ENCODE data around the gene MLLT10. TPM values are rescaled to one million over a fixed set of nuclear protein-coding genes. Genes with fewer than 3 reads are reported as not detected.
A peak's percentile ranks its signal among the peaks of the same experiment; 100 is the strongest.
"Not testable (repeated sequence)": the region's sequence is repeated elsewhere in the genome, so short reads cannot be mapped to it uniquely, and the experiment has no call there.

Gene MLLT10
- total RNA-seq, 1 donor from 2014 or later = 65.6 TPM

DNA sequence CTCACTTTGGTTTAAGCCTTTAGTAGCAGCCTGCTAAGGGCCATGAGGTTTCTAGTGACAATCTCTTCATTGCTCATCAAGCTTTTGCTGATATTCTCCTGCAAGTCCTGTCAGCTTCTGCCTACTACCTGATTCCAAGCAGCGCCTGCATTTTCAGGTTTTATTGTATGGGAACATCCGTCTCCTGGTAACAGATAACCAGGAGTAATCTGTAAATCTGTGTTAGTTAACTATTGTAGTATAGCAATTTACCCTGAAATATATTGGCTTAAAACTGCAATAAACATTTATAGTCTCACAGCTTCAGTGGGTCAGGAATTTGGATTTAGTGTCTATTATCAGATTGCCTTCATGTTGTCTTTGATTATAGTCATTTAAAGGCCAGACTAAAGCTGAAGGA, 94.0 kb downstream of the MLLT10 start:
- H3K27me3 Mint-ChIP-seq = no peaks in the 10 kb centered on the region
- TF ChIP-seq CTCF (IDR thresholded peaks at IDR 0.05; ENCODE audit: unreplicated experiment) = no peak
- H3K27ac Mint-ChIP-seq = no peak overlapping the region
- no peak overlapping the region for H3K4me3 Mint-ChIP-seq (ENCODE audit: low read depth)
- no peaks in the 10 kb centered on the region for H3K9me3 Mint-ChIP-seq (ENCODE audit: low read depth)
- peaks cover 29% of the 10 kb centered on the region for H3K36me3 Mint-ChIP-seq (ENCODE audit: insufficient read depth)
- H3K4me1 Mint-ChIP-seq (ENCODE audit: low read depth) = peaks cover 15% of the 10 kb centered on the region
- DNase-seq (ENCODE audit: low spot score, unreplicated experiment) = no peak

DNA sequence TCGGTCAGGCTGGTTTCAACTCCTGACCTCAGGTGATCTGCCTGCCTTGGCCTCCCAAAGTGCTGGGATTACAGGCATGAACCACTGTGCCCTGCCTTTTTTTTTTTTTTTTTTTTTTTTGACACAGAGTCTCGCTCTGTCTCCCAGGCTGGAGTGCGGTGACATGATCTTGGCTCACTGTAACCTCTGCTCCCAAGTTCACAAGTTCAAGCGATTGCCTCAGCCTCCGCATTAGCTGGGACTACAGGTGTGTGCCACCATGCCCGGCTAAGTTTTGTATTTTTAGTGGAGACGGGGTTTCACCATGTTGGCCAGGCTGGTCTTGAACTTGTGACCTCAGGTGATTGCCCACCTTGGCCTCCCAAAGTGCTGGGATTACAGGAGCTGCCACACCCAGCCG, 94.6 kb downstream of the MLLT10 start:
- not testable (repeated sequence) for H3K9me3 Mint-ChIP-seq (ENCODE audit: low read depth); DNase-seq (ENCODE audit: low spot score, unreplicated experiment); H3K4me3 Mint-ChIP-seq (ENCODE audit: low read depth); H3K27ac Mint-ChIP-seq; H3K27me3 Mint-ChIP-seq
- Mint-ChIP-seq H3K4me1 (ENCODE audit: low read depth) (peaks cover 12% of the 10 kb centered on the region), H3K36me3 (ENCODE audit: insufficient read depth) (peaks cover 29% of the 10 kb centered on the region)

- Mint-ChIP-seq H3K36me3 (ENCODE audit: insufficient read depth) (peaks cover 27% of the 10 kb centered on the region), H3K4me1 (ENCODE audit: low read depth) (peaks cover 20% of the 10 kb centered on the region), H3K9me3 (ENCODE audit: low read depth) (no peaks in the 10 kb centered on the region), H3K27ac (peak overlapping the region; percentile 75), H3K27me3 (no peaks in the 10 kb centered on the region), H3K4me3 (ENCODE audit: low read depth) (no peak overlapping the region)
- DNase-seq (ENCODE audit: low spot score, unreplicated experiment) = no peak
- TF ChIP-seq CTCF (IDR thresholded peaks at IDR 0.05; ENCODE audit: unreplicated experiment) = no peak
These were observed 100.8 kb downstream of the MLLT10 start for GRCh38 chr10:21634599-21635365.

- H3K36me3 Mint-ChIP-seq (ENCODE audit: insufficient read depth) = peaks cover 13% of the 10 kb centered on the region
- H3K27ac Mint-ChIP-seq = peak overlapping the region; percentile 57
- no peaks in the 10 kb centered on the region for H3K27me3 Mint-ChIP-seq
- TF ChIP-seq CTCF (IDR thresholded peaks at IDR 0.05; ENCODE audit: unreplicated experiment) = no peak
- no peak for DNase-seq (ENCODE audit: low spot score, unreplicated experiment)
- peaks cover 17% of the 10 kb centered on the region for H3K4me1 Mint-ChIP-seq (ENCODE audit: low read depth)
- H3K9me3 Mint-ChIP-seq (ENCODE audit: low read depth) = no peaks in the 10 kb centered on the region
- H3K4me3 Mint-ChIP-seq (ENCODE audit: low read depth) = no peak overlapping the region
These were observed 103.8 kb downstream of the MLLT10 start for GRCh38 chr10:21637795-21638194.

DNA sequence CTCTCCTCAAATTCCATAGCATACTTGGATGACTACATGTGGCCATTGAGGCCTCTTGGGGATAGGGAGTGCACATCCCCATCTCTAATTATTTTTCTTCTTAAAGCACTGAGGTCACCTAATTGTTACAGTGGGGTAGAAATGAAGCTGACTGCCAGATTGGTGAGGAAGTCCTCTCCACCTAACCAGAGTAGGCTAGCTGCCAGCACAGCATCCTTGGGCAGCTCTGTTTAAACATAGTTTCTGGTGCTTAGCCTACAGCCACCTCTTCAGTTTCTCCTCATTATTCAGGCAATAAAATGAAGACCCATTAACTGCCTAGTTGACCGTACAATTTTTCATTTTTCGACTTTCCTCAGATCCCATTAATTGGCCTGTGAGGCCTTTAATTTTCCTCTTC, 104.6 kb downstream of the MLLT10 start:
- Mint-ChIP-seq H3K4me1 (ENCODE audit: low read depth) (peaks cover 17% of the 10 kb centered on the region), H3K4me3 (ENCODE audit: low read depth) (no peak overlapping the region), H3K27ac (no peak overlapping the region), H3K27me3 (no peaks in the 10 kb centered on the region), H3K36me3 (ENCODE audit: insufficient read depth) (peaks cover 13% of the 10 kb centered on the region), H3K9me3 (ENCODE audit: low read depth) (no peaks in the 10 kb centered on the region)
- DNase-seq (ENCODE audit: low spot score, unreplicated experiment) = no peak
- no peak for TF ChIP-seq CTCF (IDR thresholded peaks at IDR 0.05; ENCODE audit: unreplicated experiment)

GRCh38 chr10:21648040-21648439, 114.0 kb downstream of the MLLT10 start:
- H3K4me1 Mint-ChIP-seq (ENCODE audit: low read depth) = no peaks in the 10 kb centered on the region
- H3K27ac Mint-ChIP-seq = no peak overlapping the region
- no peaks in the 10 kb centered on the region for H3K9me3 Mint-ChIP-seq (ENCODE audit: low read depth)
- no peak overlapping the region for H3K4me3 Mint-ChIP-seq (ENCODE audit: low read depth)
- H3K36me3 Mint-ChIP-seq (ENCODE audit: insufficient read depth) = peaks cover 11% of the 10 kb centered on the region
- TF ChIP-seq CTCF (IDR thresholded peaks at IDR 0.05; ENCODE audit: unreplicated experiment) = no peak
- DNase-seq (ENCODE audit: low spot score, unreplicated experiment) = no peak
- H3K27me3 Mint-ChIP-seq = no peaks in the 10 kb centered on the region
